Measurements from ENCODE around the gene FXYD2. TPM values are rescaled to one million over a fixed set of nuclear protein-coding genes. Genes with fewer than 3 reads are reported as not detected.
"Not testable (repeated sequence)": the region's sequence is repeated elsewhere in the genome, so short reads cannot be mapped to it uniquely, and the experiment has no call there.

The FXYD2 gene
- total and polyA plus RNA-seq, 9 of the 15 experiments (the other 6 are each of a cell fraction or from before 2014, with no cell fraction given), result not detected

GRCh38 chr11:117866526-117866925 lies 42.0 kb upstream of the FXYD2 start:
- intact Hi-C loops (cut with micrococcal nuclease), result no loop called here
- no TSS peak for BruUV-seq (replicated peaks)
- H3K79me2 ChIP-seq (ENCODE audit: control insufficient read depth, insufficient read depth, low read length), result no peaks in the 10 kb centered on the region
- H2AFZ ChIP-seq (ENCODE audit: low read depth, low read length), result no peak overlapping the region
- TF ChIP-seq ZNF224 (CRISPR knock-in tag; IDR thresholded peaks at IDR 0.05), result no peak
- TF ChIP-seq MTA3 (IDR thresholded peaks at IDR 0.05; ENCODE audit: borderline replicate concordance), result no peak
- no peak for TF ChIP-seq ZC3H8 (IDR thresholded peaks at IDR 0.05)
- no peak for TF ChIP-seq NFIX (CRISPR knock-in tag; IDR thresholded peaks at IDR 0.05; ENCODE audit: low read depth)
- TF ChIP-seq U2AF1 (optimal IDR thresholded peaks at IDR 0.05; ENCODE audit: low read depth, low read length), result no peak
- TF ChIP-seq EP300 (IDR thresholded peaks at IDR 0.05; ENCODE audit: low read length), result no peak
- TF ChIP-seq MCM7 (IDR thresholded peaks at IDR 0.05), result no peak
- TF ChIP-seq HMG20A (CRISPR knock-in tag; conservative IDR thresholded peaks at IDR 0.05), result no peak
- no peak for TF ChIP-seq SMAD2 (IDR thresholded peaks at IDR 0.05; ENCODE audit: low read depth, low read length)
- no peak for TF ChIP-seq HDAC3 (IDR thresholded peaks at IDR 0.05; ENCODE audit: borderline replicate concordance, partially characterized antibody)
- TF ChIP-seq CHD2 (IDR thresholded peaks at IDR 0.05; ENCODE audit: low read depth, low read length), result no peak
- no peak for TF ChIP-seq TEAD2 (tag; IDR thresholded peaks at IDR 0.05)
- no peak for TF ChIP-seq ASH1L (IDR thresholded peaks at IDR 0.05; ENCODE audit: borderline replicate concordance, low read depth, partially characterized antibody)
- in situ Hi-C loops (cut with MboI), result no loop called here
- no peaks in the 10 kb centered on the region for H4K20me1 ChIP-seq (replicated peaks; ENCODE audit: control insufficient read depth, insufficient read depth, low read length)
- WGBS (ENCODE audit: insufficient coverage, low coverage, missing lambda C conversion rate), result 3% methylated on average over 5 of the region's 5 CpGs
- no peak for FAIRE-seq
- ATAC-seq, result no peak
- no peak overlapping the region for H3K4me2 ChIP-seq (ENCODE audit: insufficient read depth, low read length)
- no peaks in the 10 kb centered on the region for H3K36me3 ChIP-seq (ENCODE audit: control insufficient read depth, insufficient read depth, low read length)
- H3K9ac ChIP-seq (ENCODE audit: insufficient read depth in 1 of 2, low read depth in 2 of 2, low read length in 2 of 2), result no peak overlapping the region
- CTCF ChIA-PET (ENCODE audit: low intra/inter-chr PET ratio), result no interaction called here
- no peak overlapping the region for H3K4me3 ChIP-seq
- no peak overlapping the region for H3K27ac ChIP-seq (ENCODE audit: extremely low read depth, low read depth, low read length)
- no peaks in the 10 kb centered on the region for H3K4me1 ChIP-seq (replicated peaks in 1 of 2; ENCODE audit: control insufficient read depth in 2 of 2, insufficient read depth in 2 of 2, low read length in 2 of 2)
- no peaks in the 10 kb centered on the region for H3K9me3 ChIP-seq (replicated peaks; ENCODE audit: control insufficient read depth, insufficient read depth, low read depth, low read length)
- POLR2A ChIA-PET, result interaction anchor here (0.7 kb wide), 1 partner anchor 9 kb away, joined by 3 read pairs; no protein-coding TSS in a partner anchor
- H3K27me3 ChIP-seq (ENCODE audit: control insufficient read depth in 2 of 2, insufficient read depth in 2 of 2, low read length in 2 of 2), result peaks cover 27 to 70% of the 10 kb centered on the region in 2 experiments
- no peak for DNase-seq (ENCODE audit: extremely low read depth in 1 of 4, low spot score in 3 of 4)
- H3K9me1 ChIP-seq (ENCODE audit: control insufficient read depth, insufficient read depth, low read length), result no peaks in the 10 kb centered on the region

GRCh38 chr11:117865546-117865945 lies 41.0 kb upstream of the FXYD2 start:
- H3K9ac ChIP-seq (ENCODE audit: insufficient read depth in 1 of 2, low read depth in 2 of 2, low read length in 2 of 2); H4K20me1 ChIP-seq (replicated peaks; ENCODE audit: control insufficient read depth, insufficient read depth, low read length); ATAC-seq; H3K27ac ChIP-seq (ENCODE audit: extremely low read depth, low read depth, low read length); DNase-seq (ENCODE audit: extremely low read depth in 1 of 4, low spot score in 3 of 4); BruUV-seq (replicated peaks); intact Hi-C loops (cut with micrococcal nuclease); H2AFZ ChIP-seq (ENCODE audit: low read depth, low read length); CTCF ChIA-PET (ENCODE audit: low intra/inter-chr PET ratio); H3K36me3 ChIP-seq (ENCODE audit: control insufficient read depth, insufficient read depth, low read length); H3K4me3 ChIP-seq; H3K4me2 ChIP-seq (ENCODE audit: insufficient read depth, low read length); POLR2A ChIA-PET; H3K9me3 ChIP-seq (replicated peaks; ENCODE audit: control insufficient read depth, insufficient read depth, low read depth, low read length); H3K79me2 ChIP-seq (ENCODE audit: control insufficient read depth, insufficient read depth, low read length); in situ Hi-C loops (cut with MboI); H3K4me1 ChIP-seq (replicated peaks in 1 of 2; ENCODE audit: control insufficient read depth in 2 of 2, insufficient read depth in 2 of 2, low read length in 2 of 2); FAIRE-seq; H3K9me1 ChIP-seq (ENCODE audit: control insufficient read depth, insufficient read depth, low read length): not testable (repeated sequence)
- peaks cover 23 to 70% of the 10 kb centered on the region in 2 experiments for H3K27me3 ChIP-seq (ENCODE audit: control insufficient read depth in 2 of 2, insufficient read depth in 2 of 2, low read length in 2 of 2)
- WGBS (ENCODE audit: insufficient coverage, low coverage, missing lambda C conversion rate), result 11% methylated on average over 12 of the region's 13 CpGs
